GM12891 (cell line): ENCODE results near the gene N4BP2.

Experiments
- POLR2A ChIP-seq: IDR thresholded peaks from 2 replicates; pipeline ENCODE4 v1.6.1; 2011; ENCODE audit warnings: low read depth, low read length, control low read depth
- POLR2AphosphoS5 ChIP-seq: IDR thresholded peaks from 2 replicates; pipeline ENCODE4 v1.6.1; 2011; ENCODE audit warnings: low read depth, low read length, control low read depth
- TAF1 ChIP-seq: IDR thresholded peaks from 2 replicates; pipeline ENCODE4 v1.6.1; 2011; ENCODE audit warnings: low read depth, low read length, control low read depth

- no peak for TF ChIP-seq POLR2A
- TF ChIP-seq POLR2AphosphoS5: no peak
- TF ChIP-seq TAF1: no peak
These were observed 145.2 kb downstream of the N4BP2 start for GRCh38 chr4:40201898-40202297.
